Pancreas (tissue), 10 donors: Measurements from ENCODE around the gene EMC9. TPM values are rescaled to one million over a fixed set of nuclear protein-coding genes. Genes with fewer than 3 reads are reported as not detected.

Experiments
- ATAC-seq, 4 donors: fragments of 200-7000 bp; cut with Tn5 transposase; one replicate each; pipeline versions ENCODE4 v1.8.0 to v1.9.1; 2020; ENCODE audit warnings: mild to moderate bottlenecking in 4 of 4, moderate library complexity in 4 of 4
- DNase-seq, 6 donors: peaks; one replicate each; pipeline ENCODE4 v3.0.0-alpha.2; 2020
- FAIRE-seq: peaks from 2 replicates; lab custom pipeline; 2012; peaks lifted over from hg19 to GRCh38; lab: Jason Lieb, UNC
- H3K27ac ChIP-seq, 4 donors: fragments of 200-600 bp; sonication (generic); 1 replicate in 3 of 4; 2 replicates in 1 of 4; pipeline versions ENCODE4 v1.5.0 to v1.8.0; 2020
- H3K27me3 ChIP-seq, 4 donors: fragments of 200-600 bp; one replicate each; pipeline ENCODE4 v1.8.0; 2021
- H3K36me3 ChIP-seq, 3 donors: fragments of 200-600 bp; sonication (generic) in 1 of 3; one replicate each; pipeline versions ENCODE4 v1.5.0 to v1.8.0; 2020 to 2021
- H3K4me1 ChIP-seq, 3 donors: fragments of 200-600 bp; one replicate each; pipeline ENCODE4 v1.8.0; 2021
- H3K4me3 ChIP-seq, 4 donors: fragments of 200-600 bp; sonication (generic) in 2 of 4; one replicate each; pipeline versions ENCODE4 v1.5.0 to v1.8.0; 2020 to 2021
- H3K9me3 ChIP-seq, 4 donors: fragments of 200-600 bp; one replicate each; pipeline ENCODE4 v1.8.0; 2021
- CTCF ChIP-seq, 4 donors: fragments of 200-600 bp; sonication (generic) in 3 of 4; IDR thresholded peaks; one replicate each; pipeline versions ENCODE4 v1.5.0 to v1.8.0; 2021; ENCODE audit warnings: antibody characterized with exemption in 4 of 4
- WGBS, 2 donors: extraction: QIAGEN DNeasy Blood & Tissue Kit; methylation state at CpG; one replicate each; pipeline ENCODE4 v1.1.7; 2013; 5-methylcytosine and 5-hydroxymethylcytosine counted together
- intact Hi-C, 3 donors: fragments of 100-400 bp; cut with DNase I; formaldehyde crosslinking; loops; one replicate each; pipeline versions ENCODE4 v1.11.1 to v1.14.2; 2022
- polyA plus RNA-seq, 2 donors: library from polyadenylated mRNA; stranded (reverse); fragments of 200-250 nt; gene quantifications; one replicate each; pipeline ENCODE4 v1.2.3, GENCODE V29; 2013
- total RNA-seq, 6 donors: library from RNA; stranded (reverse); fragmentation: NEBNext Ultra II Directional in 4 of 6; extraction: Animal tissue kit (Norgen Biotek cat#: 25700) in 4 of 6; gene quantifications; one replicate each; pipeline versions ENCODE4 v1.2.1 to v1.2.4, GENCODE V29; 2021 to 2023
- donor health status: healthy with polysubstance abuse.
- donor health status: DM: no; HTN: no; CAD: no; lungs with moderate emphysema.
- donor health status: DM: no; HTN: no; CAD: no.
- donor health status: control.
- donor health status: control.
- donor health status: Bipolar disorder and iron deficiency.
- donor health status: DM: yes; HTN: yes; CAD: no.
- donor health status: DM: no; HTN: no; CAD: no.
- donor health status: DM: no; HTN: no; CAD: no.
- donor health status: DM: yes; HTN: yes; CAD: no.

Gene EMC9
- total and polyA plus RNA-seq, 8 donors, result 8.1 to 72.6 (median 14.1) TPM

GRCh38 chr14:24093901-24094840 lies 47.2 kb downstream of the EMC9 start, which contains the start of gene PCK2:
PCK2 (plus strand) TSS chr14:24094311; CDS start chr14:24094406, 95 bp downstream.
- peak within 1 kb of the TSS; percentile 91 to 96 (median 94) for H3K27ac ChIP-seq
- no peaks in the 10 kb centered on the region for H3K36me3 ChIP-seq
- peak; percentile 92 to 98 (median 94) for DNase-seq
- no peak for TF ChIP-seq CTCF (IDR thresholded peaks at IDR 0.05)
- H3K27me3 ChIP-seq, result no peaks in the 10 kb centered on the region
- no peaks in the 10 kb centered on the region for H3K9me3 ChIP-seq
- intact Hi-C loops, result loop anchor here in 2 of 3 donors (5.0 kb wide), 1 partner anchor 37 kb away; no protein-coding TSS in a partner anchor
- no peak for FAIRE-seq
- H3K4me1 ChIP-seq, result peaks cover 10 to 27% (median 14%) of the 10 kb centered on the region in 3 donors
- H3K4me3 ChIP-seq, result peak within 1 kb of the TSS; percentile 75 to 94 (median 84)
- peak; percentile 84 to 90 (median 88) for ATAC-seq
- 0 to 1% methylated on average over 49 to 68 of the region's 68 CpGs for WGBS, 2 donors

GRCh38 chr14:24093207-24093900 lies 48.0 kb downstream of the EMC9 start:
- DNase-seq (peak in 1 of 6 donors; percentile 45), ATAC-seq (no peak), FAIRE-seq (no peak)
- no peak for TF ChIP-seq CTCF (IDR thresholded peaks at IDR 0.05)
- 79 to 85% methylated on average over 19 of the region's 19 CpGs for WGBS, 2 donors
- Histone ChIP-seq H3K4me1 (peaks cover 8 to 20% (median 10%) of the 10 kb centered on the region in 3 donors), H3K4me3 (peak overlapping the region in 1 of 4 donors; percentile 92), H3K36me3 (no peaks in the 10 kb centered on the region), H3K27ac (peak overlapping the region; percentile 91 to 96 (median 94)), H3K27me3 (no peaks in the 10 kb centered on the region), H3K9me3 (no peaks in the 10 kb centered on the region)
- intact Hi-C loops, result loop anchor here in 2 of 3 donors (5.0 kb wide), 1 partner anchor 36 kb away; no protein-coding TSS in a partner anchor

- WGBS, 2 donors, result 83 to 84% methylated on average over 4 of the region's 4 CpGs
Measured at GRCh38 chr14:24092505-24093206, 48.7 kb downstream of the EMC9 start.

More at GRCh38 chr14:24092505-24093206, 48.7 kb downstream of the EMC9 start:
- Histone ChIP-seq H3K9me3 (no peaks in the 10 kb centered on the region), H3K27ac (peak overlapping the region in 2 of 4 donors; percentile 5 to 96), H3K36me3 (no peaks in the 10 kb centered on the region), H3K4me3 (no peak overlapping the region), H3K4me1 (peaks cover 7 to 20% (median 10%) of the 10 kb centered on the region in 3 donors), H3K27me3 (no peaks in the 10 kb centered on the region)
- intact Hi-C loops, result loop anchor here in 2 of 3 donors (5.0 kb wide), 1 partner anchor 35 kb away; no protein-coding TSS in a partner anchor
- FAIRE-seq (no peak), DNase-seq (no peak), ATAC-seq (no peak)
- no peak for TF ChIP-seq CTCF (IDR thresholded peaks at IDR 0.05)
